GM19025 (cell line): ENCODE data around the gene MYO3B.

Source experiments
- ATAC-seq: cut with Tn5 transposase; IDR thresholded peaks from one replicate; pipeline ENCODE4 v1.9.1; 2021; ENCODE audit warnings: mild to moderate bottlenecking, low read depth, moderate library complexity; ENCODE audit not compliant: unreplicated experiment

Gene MYO3B

DNA sequence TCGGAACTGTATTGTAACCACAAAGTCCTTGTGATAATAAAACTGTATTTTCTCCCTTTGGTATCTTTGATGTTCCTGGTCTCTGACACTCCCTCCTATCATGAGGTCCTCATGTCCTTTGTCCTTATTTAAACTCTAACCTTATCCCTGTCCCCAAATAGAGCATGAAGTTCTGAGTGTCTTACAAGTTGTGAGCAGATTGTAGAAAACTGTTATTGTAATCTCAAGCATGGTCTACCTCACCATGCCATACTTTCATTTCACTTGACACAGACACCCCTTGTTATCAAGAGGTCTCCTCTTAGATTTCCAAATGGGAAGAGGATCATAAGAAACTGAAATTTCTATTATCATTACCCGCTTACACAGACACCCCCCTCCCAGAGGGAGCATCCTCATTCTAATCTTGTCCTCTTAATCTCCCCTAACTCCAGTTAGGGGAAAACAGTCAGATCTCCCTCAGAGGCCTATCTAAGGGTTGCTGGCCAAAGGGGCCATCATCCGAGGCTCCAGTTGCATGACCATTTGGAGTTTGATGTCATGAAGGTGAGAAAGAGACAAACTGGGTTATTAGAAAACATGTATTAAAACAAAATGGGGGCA, 29.0 kb downstream of the MYO3B start:
- ATAC-seq: no peak

DNA sequence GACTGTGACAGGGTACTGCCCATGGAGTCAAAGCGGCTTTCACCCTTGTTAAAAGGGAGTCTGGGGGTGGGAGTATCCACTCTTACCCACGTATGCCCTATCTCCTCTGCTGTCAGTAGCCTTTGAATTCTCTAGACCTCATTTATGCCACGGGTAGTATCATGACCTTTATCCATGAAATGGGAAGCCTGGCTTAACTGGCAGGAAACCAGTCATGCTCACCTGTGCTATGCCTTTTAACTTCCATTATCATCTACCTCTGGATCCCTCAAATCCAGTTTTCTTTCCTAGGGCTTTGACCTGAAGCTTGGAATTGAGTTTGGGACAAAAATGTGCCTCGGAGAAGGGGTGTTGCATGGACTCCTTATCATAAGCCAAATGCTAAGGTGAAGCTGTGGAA, 30.0 kb downstream of the MYO3B start:
- ATAC-seq: no peak

DNA sequence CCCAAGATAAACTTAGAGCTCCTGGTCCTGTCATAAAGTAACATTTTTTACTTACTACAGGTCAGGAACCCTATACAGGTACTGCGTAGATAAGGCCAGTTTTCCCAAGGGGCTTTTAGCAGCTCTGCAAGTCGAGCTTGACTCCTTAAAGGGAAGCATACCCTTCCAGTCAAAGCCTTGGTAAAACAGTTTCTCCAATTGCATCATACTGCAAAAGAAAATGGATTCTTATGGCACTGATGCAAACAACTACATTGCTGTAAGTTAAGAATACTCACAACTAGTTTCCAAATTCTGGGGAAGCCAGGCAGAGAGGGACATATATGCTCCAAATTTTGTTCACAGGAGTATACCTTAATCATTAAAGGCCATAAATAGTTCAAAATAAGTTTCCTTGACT, 31.0 kb downstream of the MYO3B start:
- ATAC-seq: no peak

DNA sequence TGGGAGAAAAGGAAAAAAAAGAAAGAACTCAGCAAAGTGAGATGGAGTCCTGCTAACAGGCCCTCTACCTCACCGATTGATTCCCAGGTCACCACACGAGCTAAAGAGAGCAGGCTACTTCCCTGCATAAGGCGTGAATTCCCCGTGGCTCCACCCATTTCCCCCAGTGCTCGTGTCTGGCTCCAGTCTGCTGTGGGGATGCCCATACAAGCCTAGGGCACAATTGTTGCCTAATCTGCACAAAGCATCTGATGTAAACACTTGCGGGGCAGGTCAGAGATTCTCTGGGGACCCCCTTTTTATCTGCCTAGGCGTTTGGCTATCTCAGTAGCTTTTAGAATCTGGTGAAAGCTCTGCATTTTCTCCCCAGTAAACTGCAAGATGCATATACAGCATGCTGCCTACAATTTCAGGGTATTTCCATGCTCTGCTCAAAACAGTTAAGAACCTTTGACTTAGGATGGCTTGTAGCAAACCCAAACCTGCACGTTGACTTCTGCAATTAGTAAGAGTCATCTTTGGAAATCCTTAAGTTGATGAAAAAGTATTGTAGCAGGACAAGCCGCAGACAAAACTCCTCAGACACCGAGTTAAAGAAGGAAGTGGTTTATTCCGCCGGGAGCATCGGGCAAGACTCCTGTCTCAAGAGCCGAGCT, 34.8 kb downstream of the MYO3B start:
- ATAC-seq: peak; percentile 70

DNA sequence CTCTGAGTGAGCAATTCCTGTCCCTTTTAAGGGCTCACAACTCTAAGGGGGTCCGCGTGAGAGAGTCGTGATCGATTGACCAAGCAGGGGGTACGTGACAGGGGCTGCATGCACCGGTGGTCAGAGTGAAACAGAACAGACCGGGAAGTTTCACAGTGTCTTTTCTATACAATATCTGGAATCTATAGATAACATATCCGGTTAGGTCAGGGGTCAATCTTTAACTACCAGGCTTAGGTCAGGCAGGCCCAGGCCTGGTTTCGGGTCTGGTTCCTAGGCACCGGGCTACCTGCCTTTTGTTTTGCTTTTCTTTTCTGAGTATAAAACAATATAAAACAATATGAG, 35.3 kb downstream of the MYO3B start:
- peak; percentile 18 for ATAC-seq

DNA sequence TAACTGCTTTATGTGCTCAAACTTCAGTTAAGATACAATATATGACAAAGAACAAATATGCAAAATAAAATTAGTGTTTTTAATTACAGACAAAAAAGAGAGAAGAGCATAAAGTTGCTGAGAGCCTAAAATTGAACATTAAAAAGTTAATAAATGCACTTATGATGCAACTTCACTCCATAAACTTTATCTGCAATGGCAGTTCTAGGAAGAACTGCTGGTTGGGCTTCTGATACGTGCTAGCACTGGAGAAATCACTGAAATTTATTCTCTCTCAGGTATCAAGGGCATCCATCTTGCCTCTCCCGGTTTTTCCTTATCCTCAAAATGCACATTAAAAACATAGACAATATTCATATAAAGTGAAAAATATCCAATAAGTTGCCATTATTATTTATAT, 35.7 kb downstream of the MYO3B start:
- ATAC-seq: no peak

DNA sequence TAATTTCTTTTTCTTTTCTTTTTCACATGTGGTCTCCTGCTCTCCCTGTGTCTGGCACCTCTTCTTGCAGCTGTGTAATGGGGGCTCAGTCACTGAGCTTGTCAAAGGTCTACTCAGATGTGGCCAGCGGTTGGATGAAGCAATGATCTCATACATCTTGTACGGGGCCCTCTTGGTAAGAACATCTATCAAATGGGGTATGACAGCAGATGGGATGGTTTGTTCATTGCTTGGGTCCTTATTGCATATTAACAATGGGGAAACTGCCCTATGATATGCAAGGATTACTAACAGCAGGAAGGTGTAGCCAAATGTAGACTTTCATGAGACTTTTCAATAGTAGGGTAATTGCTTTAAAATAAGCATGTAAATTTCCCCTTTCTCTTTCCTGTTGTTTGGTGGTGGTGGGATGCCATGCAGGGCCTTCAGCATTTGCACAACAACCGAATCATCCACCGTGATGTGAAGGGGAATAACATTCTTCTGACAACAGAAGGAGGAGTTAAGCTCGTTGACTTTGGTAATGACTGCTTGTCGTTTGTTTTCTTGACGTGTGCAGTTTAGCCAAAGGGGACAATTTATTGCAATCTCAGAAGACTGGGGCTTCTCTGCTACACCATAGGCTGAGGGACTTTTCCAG, 36.5 kb downstream of the MYO3B start:
- no peak for ATAC-seq

DNA sequence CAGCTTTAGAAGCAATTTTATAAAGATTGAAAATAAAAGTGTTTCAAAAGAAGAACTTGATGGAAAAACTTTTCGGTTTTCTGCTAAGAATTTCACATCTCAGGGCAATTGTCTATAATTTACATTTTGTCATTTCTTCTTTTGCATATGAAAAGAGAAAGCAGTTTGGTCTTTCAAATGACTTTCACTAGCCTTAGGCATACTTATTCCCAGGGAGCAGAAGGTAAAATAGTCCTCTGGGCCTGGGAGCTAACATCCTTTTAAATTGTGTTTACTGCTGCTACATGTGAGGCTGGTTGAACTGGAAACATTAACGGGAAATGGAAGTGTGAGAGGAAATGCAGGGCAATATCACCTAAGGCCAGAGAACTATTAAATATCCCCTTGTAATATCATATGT, 37.1 kb downstream of the MYO3B start:
- ATAC-seq: no peak

DNA sequence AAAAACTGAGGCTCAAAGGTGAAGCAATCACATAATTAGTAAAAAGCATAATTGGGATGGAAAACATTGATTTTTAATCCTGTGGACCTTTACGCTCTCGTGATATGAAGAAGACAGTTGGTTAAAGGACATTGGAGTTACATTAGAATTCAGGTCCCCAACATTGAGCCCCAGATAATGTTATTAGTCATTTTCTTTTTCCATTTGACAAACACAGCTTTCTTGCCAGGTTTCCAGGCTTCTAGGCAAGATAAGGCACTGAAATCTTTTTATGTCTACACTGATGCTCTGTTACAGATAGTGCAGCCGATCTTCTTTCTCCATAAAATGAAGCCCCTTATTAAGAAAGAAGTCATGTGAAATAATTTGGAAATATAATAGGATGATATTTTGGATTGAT, 38.5 kb downstream of the MYO3B start:
- ATAC-seq: no peak

DNA sequence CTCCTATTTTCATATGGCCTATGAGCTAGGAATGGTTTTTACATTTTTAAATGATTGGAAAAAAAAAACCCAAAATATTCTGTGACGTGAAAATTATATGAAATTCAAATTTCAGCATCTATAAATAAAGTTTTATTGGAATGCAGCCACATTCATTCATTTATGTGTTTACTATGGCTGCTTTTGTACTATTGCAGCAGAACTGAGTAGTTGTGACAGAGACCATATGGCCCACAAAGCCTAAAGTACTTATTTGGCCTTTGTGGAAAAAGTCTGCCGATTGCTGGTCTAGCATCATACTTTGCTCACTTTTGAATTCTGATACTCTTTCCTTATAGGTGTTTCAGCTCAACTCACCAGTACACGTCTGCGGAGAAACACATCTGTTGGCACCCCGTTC, 39.0 kb downstream of the MYO3B start:
- ATAC-seq: no peak

DNA sequence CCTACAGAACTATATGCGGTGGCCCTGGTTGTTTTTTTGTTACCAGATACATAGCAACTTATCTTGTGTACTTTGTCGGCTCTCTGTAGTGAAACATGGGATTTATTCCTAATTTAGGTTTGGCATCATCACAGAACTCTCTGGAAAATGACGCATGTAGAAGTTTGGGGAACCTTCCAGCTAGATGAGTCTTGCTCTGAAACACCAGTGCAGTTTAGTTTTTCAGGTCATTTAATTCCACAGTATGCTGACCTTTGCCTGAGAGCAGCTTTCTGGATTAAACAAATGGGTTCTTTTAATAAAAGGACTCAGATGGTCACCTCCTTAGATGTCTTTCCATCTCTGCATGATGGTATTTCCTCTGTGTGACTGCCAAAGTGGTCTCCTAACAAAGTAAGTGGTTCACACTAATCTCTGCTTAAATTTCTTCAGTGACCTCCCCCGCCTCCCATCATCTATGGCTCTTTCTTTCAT, 39.9 kb downstream of the MYO3B start:
- ATAC-seq: no peak

DNA sequence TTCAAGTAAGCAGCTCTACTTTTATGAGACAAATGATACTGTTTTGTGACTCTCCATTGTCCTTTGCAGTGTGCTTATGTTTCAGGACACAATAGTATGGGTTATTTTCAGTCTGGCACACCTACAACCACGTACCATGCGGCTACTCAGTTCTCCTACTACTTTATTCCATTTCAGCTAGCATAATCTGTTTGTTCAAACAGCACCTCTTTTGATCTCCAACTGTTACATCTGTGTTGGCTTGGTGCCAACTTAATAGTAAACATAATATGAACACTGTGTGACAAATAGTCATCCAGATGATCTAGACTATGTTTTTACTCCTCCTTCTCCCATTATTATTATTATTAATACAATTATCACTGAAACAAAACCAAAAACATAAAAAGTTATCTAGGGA, 40.5 kb downstream of the MYO3B start:
- ATAC-seq: no peak

DNA sequence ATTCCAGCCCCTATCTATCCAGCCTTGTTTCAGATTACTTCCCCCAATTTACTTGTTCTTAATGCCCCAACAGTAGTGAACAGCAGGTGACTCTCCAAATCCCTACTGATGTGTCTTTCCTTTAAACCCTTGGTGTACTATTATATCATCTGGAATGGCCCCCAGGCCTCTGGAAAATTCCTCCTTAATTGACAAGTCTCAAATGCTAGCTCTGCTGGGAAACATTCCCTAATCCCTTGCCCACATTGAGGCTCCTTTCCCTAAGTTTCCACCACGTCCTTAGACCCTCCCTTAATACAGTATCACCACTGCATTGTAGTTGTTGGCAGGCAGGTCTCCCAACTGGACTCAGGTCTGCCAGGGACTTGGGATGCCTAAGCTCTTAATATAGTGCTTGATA, 41.0 kb downstream of the MYO3B start:
- no peak for ATAC-seq

DNA sequence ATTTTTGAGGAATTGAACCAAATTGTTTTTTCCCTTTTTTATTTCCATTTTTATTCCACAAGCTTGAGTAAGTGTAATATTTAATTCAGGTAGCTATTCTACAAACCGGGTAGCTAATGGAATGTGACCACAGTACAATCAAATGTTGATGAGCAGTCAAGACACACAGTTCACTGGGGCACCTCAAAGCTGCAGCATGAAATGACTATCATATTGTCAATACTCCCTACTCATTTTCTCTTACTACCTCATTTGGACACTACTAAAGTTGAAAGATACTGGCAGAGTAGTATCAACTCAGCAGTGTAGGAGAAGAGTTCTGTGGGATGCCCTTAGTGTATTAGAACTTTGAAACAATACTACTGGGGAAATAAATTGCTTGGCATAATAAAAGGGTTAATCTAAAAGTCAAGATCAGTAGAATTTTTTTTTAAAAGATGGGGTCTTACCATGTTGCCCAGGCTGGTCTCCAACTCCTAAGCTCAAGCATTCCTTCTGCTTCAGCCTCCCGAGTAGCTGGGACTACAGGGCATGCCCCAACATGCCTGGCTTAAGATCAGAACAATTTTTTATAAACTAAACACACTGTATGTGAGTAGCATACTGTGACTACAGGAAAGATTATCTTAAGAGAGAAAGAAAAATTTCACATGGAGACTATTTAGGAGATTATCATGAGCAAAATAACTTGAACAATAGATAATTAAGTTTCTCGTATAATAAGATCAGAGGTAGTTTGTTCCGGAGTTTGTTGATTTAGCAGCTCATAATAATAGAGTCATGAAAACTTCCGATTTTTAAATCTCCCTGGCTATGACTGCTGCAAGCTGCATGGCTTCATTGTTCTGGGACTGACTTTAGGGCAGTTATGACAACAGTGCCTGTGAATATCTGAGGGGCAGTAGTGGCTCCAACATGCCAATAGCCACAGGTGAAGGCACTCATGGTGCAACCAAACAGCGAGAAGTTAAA, 43.7 kb downstream of the MYO3B start:
- no peak for ATAC-seq

DNA sequence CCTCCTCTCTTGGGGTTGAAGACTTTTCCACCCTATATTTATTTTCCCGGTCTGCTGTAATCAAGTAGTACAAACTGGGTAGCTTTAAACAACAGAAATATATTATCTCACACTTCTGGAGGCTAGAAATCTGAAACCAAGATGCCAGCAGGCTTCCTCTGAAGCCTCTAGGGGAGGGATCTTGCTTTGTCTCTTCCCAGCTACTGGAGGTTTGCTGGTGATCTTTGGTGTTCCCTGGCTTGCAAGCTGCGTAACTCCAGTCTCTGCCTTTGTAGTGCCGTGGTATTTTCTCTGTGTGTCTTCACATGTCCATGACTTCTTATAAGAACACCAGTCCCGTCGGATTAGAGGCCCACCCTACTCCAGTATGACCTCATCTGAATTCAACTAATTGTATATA, 44.4 kb downstream of the MYO3B start:
- no peak for ATAC-seq

DNA sequence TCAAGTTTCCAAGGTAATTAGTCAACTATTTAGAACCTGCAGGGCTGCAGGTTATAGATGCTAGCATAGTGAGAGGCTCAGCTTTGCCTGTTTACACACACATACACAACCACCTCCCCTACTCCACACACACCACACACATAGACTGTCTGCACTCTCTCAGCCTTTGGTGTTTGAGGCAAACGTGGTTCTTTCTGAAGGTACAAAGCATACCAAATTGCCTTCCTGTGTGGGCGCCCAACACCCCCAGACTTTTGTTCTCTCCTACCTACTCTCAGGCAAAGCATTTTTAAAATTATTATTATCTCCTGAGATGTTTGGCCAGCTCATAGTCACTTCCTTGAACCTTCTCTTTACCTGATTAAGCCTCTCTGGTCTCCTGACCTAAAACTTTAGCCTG, 44.9 kb downstream of the MYO3B start:
- ATAC-seq: no peak

DNA sequence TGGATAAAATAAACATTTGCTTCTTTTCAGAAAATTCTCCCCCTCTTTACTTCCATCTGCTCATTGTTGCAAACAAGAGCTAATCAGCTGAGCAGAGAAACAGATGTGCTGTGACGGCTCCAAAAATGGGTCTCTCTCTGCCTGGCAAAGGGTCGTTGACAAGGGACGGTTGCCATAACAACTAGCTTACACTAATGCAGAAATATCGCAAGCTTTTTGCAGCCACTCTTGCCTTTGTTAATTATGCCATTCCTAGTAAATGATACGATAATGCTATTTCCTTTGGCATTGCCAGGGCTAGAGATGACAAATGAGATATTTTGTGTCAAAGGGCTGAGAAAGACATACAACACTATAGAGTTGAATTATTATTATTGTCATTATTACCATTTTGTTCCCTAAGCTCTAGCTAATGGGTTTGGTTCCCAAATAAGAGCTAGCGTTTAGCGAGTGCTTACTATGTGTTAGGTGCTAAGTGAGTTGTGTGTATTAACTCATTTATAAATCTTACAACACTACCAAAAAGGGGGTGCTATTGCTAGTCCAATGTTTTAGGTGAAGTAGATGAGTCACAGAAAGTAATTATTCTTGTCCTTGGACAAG, 46.8 kb downstream of the MYO3B start:
- no peak for ATAC-seq

DNA sequence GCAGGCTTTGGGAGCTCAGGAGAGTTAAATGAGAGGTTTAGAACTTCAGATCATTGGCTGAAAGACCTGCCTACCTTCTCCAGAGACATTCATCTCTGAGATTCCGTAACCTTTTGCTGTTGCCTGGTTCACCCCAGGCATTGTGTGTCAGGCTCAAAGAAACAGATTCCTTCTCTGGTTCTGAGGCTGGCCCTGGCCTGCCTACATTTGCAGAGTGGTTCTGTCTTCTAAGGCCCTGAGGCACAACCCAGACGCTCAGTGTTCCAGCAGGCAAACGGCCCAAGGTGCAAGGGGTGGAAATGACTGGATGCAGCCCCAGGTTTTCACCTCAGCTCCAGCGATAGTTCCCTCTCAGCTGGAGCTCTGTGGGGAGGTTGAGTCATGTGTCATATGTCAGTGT, 48.3 kb downstream of the MYO3B start:
- no peak for ATAC-seq

DNA sequence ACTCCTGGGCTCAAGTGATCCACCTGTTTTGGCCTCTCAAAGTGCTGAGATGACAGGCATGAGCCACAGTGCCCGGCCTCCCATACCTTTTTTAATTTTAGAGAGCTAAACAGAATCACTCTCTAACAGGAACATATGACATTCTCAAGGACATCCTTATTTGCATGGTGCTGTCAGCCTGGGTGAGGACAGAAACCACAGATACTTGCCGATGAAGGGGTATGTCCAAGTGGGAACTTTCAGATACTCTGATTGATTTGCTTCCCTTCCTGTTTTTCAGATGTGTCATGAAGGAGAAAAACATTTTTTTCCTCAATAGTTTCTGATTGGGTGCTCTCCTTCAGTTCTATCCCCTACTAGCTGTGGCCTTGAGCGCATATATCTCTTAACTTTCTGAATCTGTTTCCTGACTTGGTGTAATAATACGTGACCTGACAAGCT, 49.6 kb downstream of the MYO3B start:
- peak; percentile 74 for ATAC-seq

DNA sequence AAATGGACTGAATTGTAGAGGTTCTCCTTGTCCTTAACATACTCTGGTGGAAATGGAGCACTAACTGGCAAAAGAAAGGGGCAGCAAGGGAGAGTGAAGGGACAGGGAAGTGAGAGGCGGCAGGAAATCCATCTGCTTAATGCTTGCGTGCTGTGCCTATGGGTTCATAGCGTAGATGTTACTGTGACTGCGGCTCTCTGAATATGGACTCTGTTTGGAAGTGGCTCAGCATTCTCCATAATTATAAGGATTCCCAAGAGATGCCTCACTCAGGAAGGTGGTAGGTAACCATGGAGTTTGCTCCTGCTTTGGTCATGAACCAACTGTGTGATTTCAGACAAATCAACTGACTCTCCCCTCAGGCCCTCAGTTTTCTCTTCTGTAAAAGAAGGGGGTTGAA, 50.0 kb downstream of the MYO3B start:
- no peak for ATAC-seq

DNA sequence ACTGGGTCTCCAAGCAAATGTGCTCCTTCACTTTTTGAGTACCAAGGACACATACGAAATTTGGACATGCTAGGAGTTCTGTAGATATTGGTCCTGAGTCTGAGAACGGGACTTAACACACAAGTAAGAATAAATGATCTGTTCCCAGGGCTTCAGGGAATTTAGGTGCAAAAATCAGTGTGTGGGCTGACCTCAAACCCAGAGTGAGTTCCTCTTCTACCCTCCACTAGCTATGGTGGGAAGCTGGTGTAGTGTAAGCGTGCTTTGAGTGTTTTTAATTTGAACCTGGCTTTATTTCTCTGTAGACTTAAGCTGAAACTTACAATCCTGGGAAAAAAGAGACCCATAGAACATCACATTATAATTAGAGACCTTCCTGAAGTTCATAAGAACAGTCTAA, 50.5 kb downstream of the MYO3B start:
- no peak for ATAC-seq
